HepG2 (cell line): ENCODE results near the gene INO80. TPM values are rescaled to one million over a fixed set of nuclear protein-coding genes. Genes with fewer than 3 reads are reported as not detected.

ENCODE experiments used
- FOXA1 ChIP-seq, 2 experiments: fragments of 450-650 bp in 1 of 2; sonication (generic) in 1 of 2; formaldehyde crosslinking in 1 of 2; IDR thresholded peaks; 2 replicates each; pipeline versions ENCODE4 v1.4.0 to v1.6.1; 2016 to 2020; ENCODE audit warnings: missing genetic modification reagents in 1 of 2
- JARID2 ChIP-seq: sonication (generic); formaldehyde crosslinking; IDR thresholded peaks from 2 replicates; pipeline ENCODE4 v1.8.1; 2023; ENCODE audit warnings: missing genetic modification reagents, inconsistent platforms; ENCODE audit not compliant: insufficient replicate concordance
- NFKB2 ChIP-seq: sonication (generic); formaldehyde crosslinking; IDR thresholded peaks from 2 replicates; pipeline ENCODE4 v1.4.0; 2020; ENCODE audit warnings: missing genetic modification reagents, borderline replicate concordance
- POLR2A ChIP-seq, 2 experiments: IDR thresholded peaks; 2 replicates each; pipeline ENCODE4 v1.6.1; 2011; ENCODE audit warnings: low read depth in 2 of 2, low read length in 2 of 2, mild to moderate bottlenecking in 1 of 2, moderate library complexity in 1 of 2; ENCODE audit not compliant: insufficient read depth in 1 of 2
- POLR2AphosphoS5 ChIP-seq: IDR thresholded peaks from 2 replicates; pipeline ENCODE4 v1.6.1; 2012; ENCODE audit warnings: low read depth, low read length
- RFXANK ChIP-seq: IDR thresholded peaks from 2 replicates; pipeline ENCODE4 v1.6.1; 2016
- WIZ ChIP-seq: sonication (generic); formaldehyde crosslinking; IDR thresholded peaks from 2 replicates; pipeline ENCODE4 v1.5.1; 2020; ENCODE audit warnings: mild to moderate bottlenecking, missing genetic modification reagents
- ZBTB3 ChIP-seq: sonication (generic); formaldehyde crosslinking; IDR thresholded peaks from 2 replicates; pipeline ENCODE4 v1.4.0; 2020; ENCODE audit warnings: low read depth, mild to moderate bottlenecking, moderate library complexity, missing genetic modification reagents, borderline replicate concordance
- ZBTB49 ChIP-seq: sonication (generic); formaldehyde crosslinking; IDR thresholded peaks from 2 replicates; pipeline ENCODE4 v1.4.0; 2020; ENCODE audit warnings: missing genetic modification reagents, borderline replicate concordance
- ZKSCAN8 ChIP-seq: IDR thresholded peaks from 2 replicates; pipeline ENCODE4 v1.6.1; 2016; ENCODE audit warnings: borderline replicate concordance, missing genetic modification reagents, missing compliant biosample characterization
- ZMYM3 ChIP-seq: sonication (generic); formaldehyde crosslinking; IDR thresholded peaks from 2 replicates; pipeline ENCODE4 v1.5.1; 2020; ENCODE audit warnings: mild to moderate bottlenecking, missing genetic modification reagents
- ZNF33A ChIP-seq: sonication (generic); formaldehyde crosslinking; IDR thresholded peaks from 2 replicates; pipeline ENCODE4 v1.5.1; 2020; ENCODE audit warnings: missing genetic modification reagents, mild to moderate bottlenecking, moderate library complexity, borderline replicate concordance
- ZNF407 ChIP-seq: sonication (generic); formaldehyde crosslinking; IDR thresholded peaks from one replicate; pipeline ENCODE4 v1.5.1; 2020; ENCODE audit warnings: mild to moderate bottlenecking, missing genetic modification reagents; ENCODE audit errors: not compliant biosample characterization
- ZNF550 ChIP-seq: sonication (generic); formaldehyde crosslinking; IDR thresholded peaks from 2 replicates; pipeline ENCODE4 v1.4.0; 2020; ENCODE audit warnings: mild to moderate bottlenecking, missing genetic modification reagents, borderline replicate concordance
- ZNF790 ChIP-seq: sonication (generic); formaldehyde crosslinking; IDR thresholded peaks from 2 replicates; pipeline ENCODE4 v1.8.0; 2022; ENCODE audit warnings: missing genetic modification reagents, mild to moderate bottlenecking, borderline replicate concordance
- polyA plus RNA-seq, 8 experiments: library from polyadenylated mRNA; depleted of rRNA in 3 of 8; stranded (reverse) in 7 of 8; unstranded in 1 of 8; fragments of >200 nt; fragmentation: Illumina TruSeq in 4 of 8; extraction: Trizol in 4 of 8; gene quantifications; 2 replicates each; pipeline versions ENCODE4 v1.2.1 to v1.2.3, GENCODE V29; 2011 to 2016; ENCODE audit warnings: low read depth in 4 of 8, missing spikeins in 1 of 8, mixed read lengths in 1 of 8; ENCODE audit not compliant: insufficient read depth in 1 of 8
- total RNA-seq, 5 experiments: library from RNA; depleted of rRNA; stranded (reverse); fragments of >200 nt; fragmentation: Illumina TruSeq; extraction: Trizol; gene quantifications; 2 replicates each; pipeline ENCODE4 v1.2.3, GENCODE V29; 2016; ENCODE audit warnings: low read depth in 1 of 5
- TF ChIP-seq, protein P1 (sequence below): IDR thresholded peaks from 2 replicates; pipeline ENCODE4 v1.6.1; 2012; ENCODE audit warnings: inconsistent platforms
- TF ChIP-seq, protein P2 (sequence below): sonication (generic); formaldehyde crosslinking; conservative IDR thresholded peaks from 2 replicates; pipeline ENCODE4 v1.8.0; 2022; ENCODE audit warnings: missing genetic modification reagents

Gene INO80
- total and polyA plus RNA-seq, 2 of the 13 experiments (the other 11 are each of a cell fraction or from before 2014, with no cell fraction given), result 3.6 to 14.8 TPM

- TF ChIP-seq, protein P1, sequence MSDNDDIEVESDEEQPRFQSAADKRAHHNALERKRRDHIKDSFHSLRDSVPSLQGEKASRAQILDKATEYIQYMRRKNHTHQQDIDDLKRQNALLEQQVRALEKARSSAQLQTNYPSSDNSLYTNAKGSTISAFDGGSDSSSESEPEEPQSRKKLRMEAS, result peak; percentile 96
- TF ChIP-seq ZNF550 (CRISPR knock-in tag), result no peak
- TF ChIP-seq POLR2A (IDR thresholded peaks at IDR 0.05; ENCODE audit: insufficient read depth in 1 of 2, low read depth in 2 of 2, low read length in 2 of 2), result 0 out of 4 replicates have a peak, but pooled peaks of 1 of the 2 experiments have one; percentile 6
- peak; percentile 33; the same call in 1 of the 2 replicates for TF ChIP-seq NFKB2 (CRISPR knock-in tag)
- no peak for TF ChIP-seq ZBTB49
- no peak for TF ChIP-seq FOXA1 (IDR thresholded peaks at IDR 0.05)
- no peak for TF ChIP-seq FOXA1 (CRISPR knock-in tag; IDR thresholded peaks at IDR 0.05)
- no peak for TF ChIP-seq ZMYM3 (CRISPR knock-in tag)
- peak; percentile 25 for TF ChIP-seq ZNF407 (CRISPR knock-in tag)
- TF ChIP-seq, protein P2, sequence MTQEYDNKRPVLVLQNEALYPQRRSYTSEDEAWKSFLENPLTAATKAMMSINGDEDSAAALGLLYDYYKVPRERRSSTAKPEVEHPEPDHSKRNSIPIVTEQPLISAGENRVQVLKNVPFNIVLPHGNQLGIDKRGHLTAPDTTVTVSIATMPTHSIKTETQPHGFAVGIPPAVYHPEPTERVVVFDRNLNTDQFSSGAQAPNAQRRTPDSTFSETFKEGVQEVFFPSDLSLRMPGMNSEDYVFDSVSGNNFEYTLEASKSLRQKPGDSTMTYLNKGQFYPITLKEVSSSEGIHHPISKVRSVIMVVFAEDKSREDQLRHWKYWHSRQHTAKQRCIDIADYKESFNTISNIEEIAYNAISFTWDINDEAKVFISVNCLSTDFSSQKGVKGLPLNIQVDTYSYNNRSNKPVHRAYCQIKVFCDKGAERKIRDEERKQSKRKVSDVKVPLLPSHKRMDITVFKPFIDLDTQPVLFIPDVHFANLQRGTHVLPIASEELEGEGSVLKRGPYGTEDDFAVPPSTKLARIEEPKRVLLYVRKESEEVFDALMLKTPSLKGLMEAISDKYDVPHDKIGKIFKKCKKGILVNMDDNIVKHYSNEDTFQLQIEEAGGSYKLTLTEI, result no peak
- no peak for TF ChIP-seq ZNF33A (CRISPR knock-in tag)
- TF ChIP-seq JARID2 (CRISPR knock-in tag), result no peak
- TF ChIP-seq POLR2AphosphoS5, result no peak
- no peak for TF ChIP-seq ZBTB3 (CRISPR knock-in tag)
- TF ChIP-seq ZNF790 (CRISPR knock-in tag), result 0 out of 2 replicates have a peak, but pooled peaks have one; percentile 4
- TF ChIP-seq RFXANK, result no peak
- no peak for TF ChIP-seq ZKSCAN8
- no peak for TF ChIP-seq WIZ (CRISPR knock-in tag)
These were observed 396 bp downstream of the INO80 start (continued) for GRCh38 chr15:41115652-41116115.
